Upper lobe of right lung (tissue), 1 donor: Measurements from ENCODE around the gene INSYN1. TPM values are rescaled to one million over a fixed set of nuclear protein-coding genes. Genes with fewer than 3 reads are reported as not detected.

Source experiments
- ATAC-seq: fragments of 200-7000 bp; cut with Tn5 transposase; one replicate; pipeline ENCODE4 v1.9.1; 2020; ENCODE audit warnings: mild to moderate bottlenecking, moderate library complexity
- DNase-seq: peaks from one replicate; pipeline ENCODE4 v3.0.0-alpha.2; 2020
- H3K27ac ChIP-seq: fragments of 200-600 bp; one replicate; pipeline ENCODE4 v1.8.0; 2022
- H3K27me3 ChIP-seq: fragments of 200-600 bp; one replicate; pipeline ENCODE4 v1.8.0; 2022; ENCODE audit warnings: mild to moderate bottlenecking
- H3K36me3 ChIP-seq: fragments of 200-600 bp; one replicate; pipeline ENCODE4 v1.8.0; 2022
- H3K4me1 ChIP-seq: fragments of 200-600 bp; one replicate; pipeline ENCODE4 v1.8.0; 2022
- H3K4me3 ChIP-seq: fragments of 200-600 bp; one replicate; pipeline ENCODE4 v1.8.0; 2022; ENCODE audit warnings: mild to moderate bottlenecking
- H3K9me3 ChIP-seq: fragments of 200-600 bp; one replicate; pipeline ENCODE4 v1.8.0; 2022
- CTCF ChIP-seq: fragments of 200-600 bp; IDR thresholded peaks from one replicate; pipeline ENCODE4 v1.8.0; 2022; ENCODE audit warnings: antibody characterized with exemption
- intact Hi-C: fragments of 100-400 bp; cut with DNase I; formaldehyde crosslinking; loops from one replicate; pipeline ENCODE4 v1.11.0; 2022
- total RNA-seq: library from RNA; stranded (reverse); fragmentation: NEBNext Ultra II Directional; extraction: Animal tissue kit (Norgen Biotek cat#: 25700); gene quantifications from one replicate; pipeline ENCODE4 v1.2.1, GENCODE V29; 2021
- donor health status: DM: no; HTN: yes; CAD: no; lungs with severe emphysema.

Gene INSYN1
- total RNA-seq, 1 donor from 2014 or later = 6.2 TPM

DNA sequence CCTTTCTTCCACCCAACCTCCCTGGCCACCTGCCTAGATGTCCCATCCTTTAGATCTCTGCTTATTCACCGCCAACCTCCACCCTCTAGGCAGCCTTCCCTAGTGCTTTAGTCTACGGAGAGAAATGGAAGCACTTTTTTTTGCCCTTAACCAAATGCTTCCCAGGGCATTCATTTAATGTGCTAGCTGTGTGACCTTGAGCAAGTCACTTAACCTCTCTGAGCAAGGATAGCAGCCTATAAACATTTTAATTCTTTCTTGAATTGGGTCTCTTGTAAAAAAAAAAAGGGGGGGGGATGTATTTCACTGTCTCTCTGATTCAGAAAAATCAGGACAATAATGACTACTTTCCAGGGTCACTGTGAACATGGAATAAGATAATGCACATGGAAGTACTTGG is 3.2 kb upstream of the INSYN1 start:
- DNase-seq (no peak), ATAC-seq (no peak)
- no peaks in the 10 kb centered on the region for H3K36me3 ChIP-seq
- H3K9me3 ChIP-seq = no peaks in the 10 kb centered on the region
- H3K4me1 ChIP-seq = peaks cover 4% of the 10 kb centered on the region
- H3K4me3 ChIP-seq = no peak overlapping the region
- no peak overlapping the region for H3K27ac ChIP-seq
- peaks cover 13% of the 10 kb centered on the region for H3K27me3 ChIP-seq
- intact Hi-C loops = no loop called here
- TF ChIP-seq CTCF = no peak

GRCh38 chr15:73755946-73756345 is 2.8 kb upstream of the INSYN1 start:
- H3K4me1 ChIP-seq = peaks cover 4% of the 10 kb centered on the region
- DNase-seq = no peak
- no peak overlapping the region for H3K27ac ChIP-seq
- no peaks in the 10 kb centered on the region for H3K9me3 ChIP-seq
- intact Hi-C loops = no loop called here
- ATAC-seq = no peak
- no peak overlapping the region for H3K4me3 ChIP-seq
- no peaks in the 10 kb centered on the region for H3K36me3 ChIP-seq
- H3K27me3 ChIP-seq = peaks cover 17% of the 10 kb centered on the region
- TF ChIP-seq CTCF = no peak

DNA sequence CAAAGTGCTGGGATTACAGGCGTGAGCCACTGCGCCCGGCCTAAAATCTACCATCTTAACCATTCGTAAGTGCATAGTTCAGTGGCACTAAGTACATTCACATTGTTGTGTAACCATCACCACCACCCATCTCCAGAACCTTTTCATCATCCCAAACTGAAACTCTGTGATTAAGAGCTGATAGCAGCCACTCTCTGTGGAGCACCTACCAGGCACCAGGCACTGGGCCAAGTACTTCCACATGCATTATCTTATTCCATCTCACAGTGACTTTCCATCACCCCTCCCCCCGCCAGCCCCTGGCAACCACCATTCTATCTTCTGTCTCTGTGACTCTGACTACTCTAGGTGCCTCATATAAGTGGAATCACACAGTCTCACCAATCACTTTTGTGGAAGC is 2.3 kb upstream of the INSYN1 start:
- no peak for TF ChIP-seq CTCF
- DNase-seq (no peak), ATAC-seq (no peak)
- Histone ChIP-seq H3K27ac (no peak overlapping the region), H3K36me3 (no peaks in the 10 kb centered on the region), H3K4me1 (peaks cover 4% of the 10 kb centered on the region), H3K9me3 (no peaks in the 10 kb centered on the region), H3K4me3 (no peak overlapping the region), H3K27me3 (peaks cover 21% of the 10 kb centered on the region)
- intact Hi-C loops = no loop called here

GRCh38 chr15:73754461-73754860 is 1.3 kb upstream of the INSYN1 start:
- no peaks in the 10 kb centered on the region for H3K36me3 ChIP-seq
- ATAC-seq (no peak), DNase-seq (peak; percentile 32)
- H3K4me3 ChIP-seq = no peak overlapping the region
- intact Hi-C loops = no loop called here
- no peaks in the 10 kb centered on the region for H3K9me3 ChIP-seq
- peaks cover 4% of the 10 kb centered on the region for H3K4me1 ChIP-seq
- no peak for TF ChIP-seq CTCF
- H3K27me3 ChIP-seq = peaks cover 21% of the 10 kb centered on the region
- H3K27ac ChIP-seq = no peak overlapping the region

DNA sequence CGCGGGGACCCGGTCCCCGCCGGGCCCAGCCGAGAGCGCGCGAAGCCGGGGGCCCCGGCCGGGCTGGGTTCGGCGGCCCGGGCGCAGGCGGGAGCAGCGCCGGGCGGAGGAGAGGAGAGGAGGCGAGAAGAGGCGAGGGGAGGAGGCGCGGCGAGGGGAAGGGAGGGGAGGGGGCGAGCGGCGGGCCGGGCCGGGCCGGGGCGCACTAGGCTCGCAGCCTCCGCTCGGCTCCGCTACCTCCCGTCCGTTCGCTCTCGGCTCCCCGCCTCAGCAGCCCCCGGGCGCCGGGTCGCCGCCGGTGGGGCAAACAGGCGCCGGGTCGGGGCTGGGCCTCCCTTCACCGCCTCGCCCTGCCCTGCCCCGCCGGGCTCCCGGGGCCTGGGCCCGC is 351 bp downstream of the INSYN1 start:
- Histone ChIP-seq H3K4me1 (peaks cover 4% of the 10 kb centered on the region), H3K9me3 (no peaks in the 10 kb centered on the region), H3K4me3 (peak overlapping the region; percentile 46), H3K27ac (no peak overlapping the region), H3K36me3 (no peaks in the 10 kb centered on the region), H3K27me3 (peaks cover 21% of the 10 kb centered on the region)
- intact Hi-C loops = no loop called here
- ATAC-seq (peak; percentile 16), DNase-seq (no peak)
- TF ChIP-seq CTCF = no peak
